HUES48 (cell line): ENCODE results near the gene GLMN.

Experiments used
- H3K27ac ChIP-seq: one replicate; pipeline ENCODE4 v1.7.0; 2013; ENCODE audit warnings: low read depth, low read length, inconsistent platforms
- H3K27me3 ChIP-seq: 2 replicates; pipeline ENCODE4 v1.6.1; 2013; ENCODE audit warnings: mild to moderate bottlenecking, low read length; ENCODE audit not compliant: control insufficient read depth, insufficient read depth
- H3K36me3 ChIP-seq: 2 replicates; pipeline ENCODE4 v1.6.1; 2013; ENCODE audit warnings: low read length; ENCODE audit not compliant: control insufficient read depth, insufficient read depth
- H3K4me1 ChIP-seq: 2 replicates; pipeline ENCODE4 v1.6.1; 2013; ENCODE audit warnings: mild to moderate bottlenecking, low read length; ENCODE audit not compliant: control insufficient read depth, insufficient read depth
- H3K4me3 ChIP-seq: 2 replicates; pipeline ENCODE4 v1.5.1; 2013; ENCODE audit warnings: mild to moderate bottlenecking, low read depth, low read length
- H3K9ac ChIP-seq: 2 replicates; pipeline ENCODE4 v1.6.1; 2013; ENCODE audit warnings: mild to moderate bottlenecking, low read depth, low read length, moderate library complexity
- H3K9me3 ChIP-seq: 2 replicates; pipeline ENCODE4 v1.6.1; 2013; ENCODE audit warnings: low read length; ENCODE audit not compliant: control insufficient read depth, insufficient read depth

Gene GLMN

DNA sequence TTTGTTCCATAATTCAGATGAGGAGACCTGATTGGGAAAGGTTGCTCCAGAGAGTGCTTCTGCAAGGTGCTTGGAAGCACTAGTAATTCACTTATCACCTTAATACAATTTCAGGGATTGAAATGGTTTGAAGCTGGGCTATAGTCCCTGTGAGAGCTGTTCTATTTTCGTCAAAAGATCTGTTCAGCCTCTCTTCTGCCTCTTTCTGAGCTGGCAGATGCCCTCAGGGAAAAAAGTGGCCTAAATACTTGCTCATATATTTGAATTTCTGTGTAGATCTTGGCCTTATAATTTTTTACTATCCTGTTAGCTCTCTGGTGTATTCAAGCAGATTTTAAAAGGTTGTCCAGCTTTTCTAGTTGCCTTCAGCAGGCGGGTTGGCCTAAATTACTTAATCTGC is 58.8 kb downstream of the GLMN start:
- H3K27ac ChIP-seq: no peak overlapping the region
- H3K9me3 ChIP-seq: no peaks in the 10 kb centered on the region
- H3K4me3 ChIP-seq: no peak overlapping the region
- H3K9ac ChIP-seq: no peak overlapping the region
- no peaks in the 10 kb centered on the region for H3K36me3 ChIP-seq
- H3K27me3 ChIP-seq: no peaks in the 10 kb centered on the region
- no peaks in the 10 kb centered on the region for H3K4me1 ChIP-seq

DNA sequence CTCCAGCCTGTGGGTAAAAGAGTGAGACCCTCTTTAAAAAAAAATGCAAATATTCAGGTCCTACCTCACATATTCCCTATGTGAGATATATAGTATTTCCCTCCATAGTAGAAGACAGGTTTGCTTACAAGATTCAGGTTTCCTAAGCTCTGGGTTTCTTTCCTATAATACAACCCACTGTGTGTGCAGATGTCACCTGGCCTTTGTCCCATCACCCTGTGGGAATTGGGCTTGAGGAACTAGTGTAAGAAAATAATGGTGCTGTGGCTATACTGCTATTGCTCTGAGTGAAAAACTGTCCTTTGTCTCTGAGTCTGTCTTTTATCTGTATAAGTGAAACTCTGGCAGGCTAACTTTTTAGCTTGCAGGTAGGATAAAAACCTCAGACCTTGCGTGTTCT is 68.1 kb downstream of the GLMN start:
- Histone ChIP-seq H3K9ac (no peak overlapping the region), H3K27ac (no peak overlapping the region), H3K36me3 (no peaks in the 10 kb centered on the region), H3K9me3 (no peaks in the 10 kb centered on the region), H3K4me1 (no peaks in the 10 kb centered on the region), H3K27me3 (no peaks in the 10 kb centered on the region), H3K4me3 (no peak overlapping the region)

DNA sequence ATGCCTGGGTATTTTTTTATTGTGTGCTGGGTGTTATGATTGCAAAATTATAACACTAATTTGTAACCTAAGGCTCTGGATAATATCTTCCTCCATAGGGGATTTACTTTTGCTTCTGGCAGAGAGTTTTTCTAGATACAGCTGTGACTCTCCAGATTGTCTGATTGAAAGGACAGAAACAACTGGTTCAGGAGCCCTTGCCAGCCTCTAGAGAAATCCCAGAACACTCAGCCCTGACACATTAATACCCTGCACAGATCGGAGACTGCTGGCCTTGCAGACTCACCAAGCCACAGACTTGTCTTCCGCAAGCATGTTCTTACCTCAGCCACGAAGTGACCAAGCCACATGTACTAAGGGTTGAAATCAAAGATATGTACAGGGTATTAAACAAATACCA is 70.4 kb downstream of the GLMN start:
- H3K4me1 ChIP-seq: no peaks in the 10 kb centered on the region
- no peaks in the 10 kb centered on the region for H3K27me3 ChIP-seq
- H3K27ac ChIP-seq: no peak overlapping the region
- no peaks in the 10 kb centered on the region for H3K9me3 ChIP-seq
- H3K4me3 ChIP-seq: no peak overlapping the region
- no peak overlapping the region for H3K9ac ChIP-seq
- H3K36me3 ChIP-seq: no peaks in the 10 kb centered on the region

DNA sequence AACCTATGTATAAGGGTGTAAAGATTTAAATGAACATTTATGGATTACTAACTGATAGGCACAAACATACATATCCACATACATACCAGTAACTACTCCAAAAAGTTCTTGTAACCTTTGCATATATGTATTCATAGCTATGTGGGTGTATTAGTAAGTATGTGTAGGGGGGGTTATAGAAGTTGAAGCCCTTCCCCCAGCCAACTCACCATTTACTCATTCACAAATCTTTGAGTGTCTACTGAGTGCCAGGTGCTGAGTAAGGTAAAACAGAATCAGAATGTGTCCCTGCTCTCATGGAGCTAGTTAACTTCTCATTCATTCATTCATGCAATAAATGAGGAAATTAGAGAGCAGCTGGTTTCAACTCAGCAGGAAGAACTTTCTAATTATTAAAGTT is 79.8 kb downstream of the GLMN start:
- no peak overlapping the region for H3K4me3 ChIP-seq
- no peaks in the 10 kb centered on the region for H3K9me3 ChIP-seq
- H3K36me3 ChIP-seq: no peaks in the 10 kb centered on the region
- H3K4me1 ChIP-seq: no peaks in the 10 kb centered on the region
- no peak overlapping the region for H3K27ac ChIP-seq
- H3K9ac ChIP-seq: no peak overlapping the region
- no peaks in the 10 kb centered on the region for H3K27me3 ChIP-seq

DNA sequence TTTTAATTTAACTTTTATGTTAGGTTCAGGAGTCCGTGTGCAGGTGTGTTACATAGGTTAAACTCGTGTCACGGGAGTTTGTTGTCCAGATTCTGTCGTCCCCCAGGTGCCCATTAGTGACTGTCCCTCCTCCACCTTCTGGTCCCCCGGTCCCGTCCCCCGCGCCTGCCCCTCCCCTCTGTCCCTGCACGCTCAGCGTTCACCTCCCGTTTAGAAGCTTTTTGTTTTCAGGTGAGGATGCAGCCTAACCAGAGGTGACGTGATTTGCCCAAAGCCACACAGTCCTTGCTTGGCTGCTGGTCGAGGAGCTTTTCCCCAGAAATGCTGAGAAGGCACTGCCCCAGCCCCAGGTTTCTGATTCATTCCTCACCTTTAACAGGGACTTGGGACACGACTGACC is 80.2 kb downstream of the GLMN start:
- H3K4me1 ChIP-seq: no peaks in the 10 kb centered on the region
- no peak overlapping the region for H3K27ac ChIP-seq
- no peaks in the 10 kb centered on the region for H3K9me3 ChIP-seq
- H3K4me3 ChIP-seq: no peak overlapping the region
- H3K36me3 ChIP-seq: no peaks in the 10 kb centered on the region
- H3K9ac ChIP-seq: no peak overlapping the region
- H3K27me3 ChIP-seq: no peaks in the 10 kb centered on the region

DNA sequence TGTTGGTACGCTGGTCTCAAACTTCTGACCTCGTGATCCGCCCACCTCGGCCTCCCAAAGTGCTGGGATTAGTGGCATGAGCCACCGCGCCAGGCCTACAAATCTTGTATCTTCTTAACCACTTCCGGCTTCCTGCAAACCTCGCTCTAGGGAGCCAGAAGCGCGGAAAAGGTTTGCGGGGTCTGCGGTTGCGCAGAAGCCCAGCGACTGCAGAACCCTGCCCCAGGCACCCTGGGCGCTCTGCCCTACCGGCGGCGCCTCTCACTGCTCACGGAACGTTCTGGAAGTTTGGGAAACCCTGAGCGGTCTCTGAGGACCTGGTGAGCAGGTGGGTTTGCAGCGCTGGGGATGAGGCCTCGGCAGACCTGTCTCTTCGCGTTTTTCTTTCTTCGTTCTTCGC is 81.1 kb downstream of the GLMN start, which contains the start of gene C1orf146:
Gene C1orf146 (plus strand): TSS at position 195 of the 400 bp plus-strand sequence. CDS start 13,506 bp downstream, outside the sequence.
- no peaks in the 10 kb centered on the region for H3K27me3 ChIP-seq
- no peaks in the 10 kb centered on the region for H3K36me3 ChIP-seq
- no peak within 1 kb of the TSS for H3K9ac ChIP-seq
- no peaks in the 10 kb centered on the region for H3K9me3 ChIP-seq
- no peak within 1 kb of the TSS for H3K4me3 ChIP-seq
- H3K27ac ChIP-seq: no peak within 1 kb of the TSS
- no peaks in the 10 kb centered on the region for H3K4me1 ChIP-seq

DNA sequence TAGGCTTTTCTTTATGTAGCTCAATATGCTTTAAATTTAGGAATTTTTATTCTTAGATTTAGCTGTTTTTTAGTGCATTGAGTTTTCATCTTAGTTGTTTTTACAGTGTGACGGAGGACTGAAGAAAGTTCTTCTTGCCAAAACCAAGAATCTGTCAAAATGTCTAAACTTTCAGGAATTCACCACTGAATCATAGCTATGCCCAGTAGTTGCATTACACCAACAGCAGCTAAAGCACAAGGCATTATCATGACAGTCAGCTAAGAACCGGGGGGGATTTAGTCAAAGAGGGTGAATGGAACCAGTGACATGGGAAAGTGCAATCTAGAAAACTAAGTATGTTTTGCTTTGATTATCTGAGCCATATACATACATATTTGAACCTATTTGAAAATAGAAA is 87.6 kb downstream of the GLMN start:
- Histone ChIP-seq H3K36me3 (no peaks in the 10 kb centered on the region), H3K27ac (no peak overlapping the region), H3K9me3 (no peaks in the 10 kb centered on the region), H3K9ac (no peak overlapping the region), H3K4me1 (no peaks in the 10 kb centered on the region), H3K27me3 (no peaks in the 10 kb centered on the region), H3K4me3 (no peak overlapping the region)

DNA sequence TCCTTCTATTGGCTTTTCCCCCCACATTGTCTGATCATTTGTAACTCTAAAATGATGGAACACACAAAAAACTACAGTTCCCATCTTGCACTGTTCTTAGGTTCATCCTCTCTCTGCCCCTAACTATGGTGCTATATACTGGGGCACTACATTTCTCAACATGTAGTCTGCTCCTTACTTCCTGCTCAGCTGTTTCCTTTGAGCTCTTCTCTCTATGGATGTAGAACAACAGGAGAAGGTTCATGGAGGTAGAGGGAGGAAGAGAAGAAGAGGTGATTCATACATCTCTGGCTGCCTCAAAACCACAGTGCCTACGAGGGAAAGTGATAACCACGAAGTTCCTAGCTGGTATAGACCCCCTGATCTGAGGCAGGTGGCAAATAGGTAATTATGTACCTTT is 88.1 kb downstream of the GLMN start:
- H3K4me3 ChIP-seq: no peak overlapping the region
- H3K4me1 ChIP-seq: no peaks in the 10 kb centered on the region
- H3K27ac ChIP-seq: no peak overlapping the region
- no peaks in the 10 kb centered on the region for H3K27me3 ChIP-seq
- no peak overlapping the region for H3K9ac ChIP-seq
- H3K9me3 ChIP-seq: no peaks in the 10 kb centered on the region
- H3K36me3 ChIP-seq: no peaks in the 10 kb centered on the region

DNA sequence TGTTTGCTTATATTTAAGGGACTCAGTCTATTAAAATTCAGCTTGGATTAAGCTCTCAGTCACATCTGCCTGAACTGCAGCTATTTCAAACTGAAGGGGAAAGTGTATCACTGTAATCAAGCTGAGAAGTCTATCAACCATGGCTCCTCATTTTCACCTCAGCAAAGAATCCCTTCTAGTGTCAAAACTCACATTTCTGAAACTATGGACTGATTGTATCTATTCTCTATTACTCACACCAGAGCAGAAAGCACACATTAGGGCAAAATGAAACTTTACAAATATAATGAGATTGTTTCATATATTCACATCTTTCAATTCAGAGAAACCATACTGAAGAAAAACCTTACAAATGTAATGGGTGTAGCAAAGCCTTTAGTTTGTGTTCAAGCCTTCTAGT is 95.7 kb downstream of the GLMN start:
- H3K4me1 ChIP-seq: no peaks in the 10 kb centered on the region
- H3K9ac ChIP-seq: no peak overlapping the region
- no peak overlapping the region for H3K4me3 ChIP-seq
- no peaks in the 10 kb centered on the region for H3K36me3 ChIP-seq
- no peaks in the 10 kb centered on the region for H3K9me3 ChIP-seq
- H3K27me3 ChIP-seq: no peaks in the 10 kb centered on the region
- H3K27ac ChIP-seq: no peak overlapping the region

DNA sequence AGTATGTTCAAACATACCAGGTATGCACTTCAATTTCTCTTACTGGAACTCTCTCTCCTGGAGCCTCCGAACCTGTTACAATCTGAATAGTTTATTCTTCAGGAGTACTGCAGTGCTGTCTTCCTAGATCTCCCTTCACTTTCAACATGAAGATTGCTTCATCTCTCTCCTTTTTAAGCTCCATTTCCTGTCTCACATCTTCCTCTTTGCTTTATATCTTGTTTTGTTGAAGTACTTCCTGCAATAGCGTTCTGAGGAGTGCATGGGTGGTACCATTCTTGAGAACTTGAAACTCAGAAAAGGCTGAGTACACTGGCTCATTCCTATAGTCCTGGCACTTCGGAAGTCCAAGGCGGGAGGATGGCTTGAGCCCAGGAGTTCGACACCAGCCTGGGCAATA is 96.8 kb downstream of the GLMN start:
- Histone ChIP-seq H3K9ac (no peak overlapping the region), H3K4me1 (no peaks in the 10 kb centered on the region), H3K9me3 (no peaks in the 10 kb centered on the region), H3K27ac (no peak overlapping the region), H3K4me3 (no peak overlapping the region), H3K36me3 (no peaks in the 10 kb centered on the region), H3K27me3 (no peaks in the 10 kb centered on the region)
